Parathyroid adenoma (tissue), 2 donors: ENCODE data around the gene AUTS2.

Source experiments
- H2AFZ ChIP-seq: fragments of 300-600 bp; sonication (generic); one replicate; pipeline ENCODE4 v1.7.0; 2017; ENCODE audit warnings: antibody characterized with exemption, mild to moderate bottlenecking
- H3K27ac ChIP-seq: fragments of 300-600 bp; sonication (generic); one replicate; pipeline ENCODE4 v1.7.0; 2017
- H3K27me3 ChIP-seq: fragments of 300-600 bp; sonication (generic); one replicate; pipeline ENCODE4 v1.7.0; 2017; ENCODE audit warnings: low read length; ENCODE audit not compliant: control insufficient read depth, insufficient read depth
- H3K36me3 ChIP-seq: fragments of 300-600 bp; sonication (generic); one replicate; pipeline ENCODE4 v1.7.0; 2017; ENCODE audit warnings: low read length; ENCODE audit not compliant: control insufficient read depth, insufficient read depth
- H3K4me1 ChIP-seq: fragments of 300-600 bp; sonication (generic); one replicate; pipeline ENCODE4 v1.7.0; 2017; ENCODE audit warnings: control low read depth
- H3K4me2 ChIP-seq: fragments of 300-600 bp; sonication (generic); one replicate; pipeline ENCODE4 v1.7.0; 2017; ENCODE audit warnings: low read length
- H3K4me3 ChIP-seq: fragments of 300-600 bp; sonication (generic); one replicate; pipeline ENCODE4 v1.7.0; 2017; ENCODE audit warnings: low read depth, low read length
- H3K79me2 ChIP-seq: fragments of 300-600 bp; sonication (generic); one replicate; pipeline ENCODE4 v1.7.0; 2017; ENCODE audit warnings: control low read depth
- H3K9ac ChIP-seq: fragments of 300-600 bp; sonication (generic); one replicate; pipeline ENCODE4 v1.7.0; 2017; ENCODE audit warnings: mild to moderate bottlenecking
- H3K9me3 ChIP-seq: fragments of 300-600 bp; sonication (generic); one replicate; pipeline ENCODE4 v1.7.0; 2017; ENCODE audit warnings: low read length; ENCODE audit not compliant: control insufficient read depth
- CTCF ChIP-seq: fragments of 300-600 bp; sonication (generic); IDR thresholded peaks from one replicate; pipeline ENCODE4 v1.7.0; 2017; ENCODE audit warnings: antibody characterized with exemption, mild to moderate bottlenecking
- donor health status: primary hyperparathyroidism.

Gene AUTS2

GRCh38 chr7:70460562-70460961, 862.3 kb downstream of the AUTS2 start:
- no peaks in the 10 kb centered on the region for H3K36me3 ChIP-seq
- no peak overlapping the region for H3K9ac ChIP-seq
- no peaks in the 10 kb centered on the region for H3K4me1 ChIP-seq
- H3K27me3 ChIP-seq, result no peaks in the 10 kb centered on the region
- no peak overlapping the region for H3K4me3 ChIP-seq
- no peaks in the 10 kb centered on the region for H3K9me3 ChIP-seq
- no peak for TF ChIP-seq CTCF
- no peaks in the 10 kb centered on the region for H3K79me2 ChIP-seq
- H2AFZ ChIP-seq, result no peak overlapping the region
- no peak overlapping the region for H3K4me2 ChIP-seq
- no peak overlapping the region for H3K27ac ChIP-seq

DNA sequence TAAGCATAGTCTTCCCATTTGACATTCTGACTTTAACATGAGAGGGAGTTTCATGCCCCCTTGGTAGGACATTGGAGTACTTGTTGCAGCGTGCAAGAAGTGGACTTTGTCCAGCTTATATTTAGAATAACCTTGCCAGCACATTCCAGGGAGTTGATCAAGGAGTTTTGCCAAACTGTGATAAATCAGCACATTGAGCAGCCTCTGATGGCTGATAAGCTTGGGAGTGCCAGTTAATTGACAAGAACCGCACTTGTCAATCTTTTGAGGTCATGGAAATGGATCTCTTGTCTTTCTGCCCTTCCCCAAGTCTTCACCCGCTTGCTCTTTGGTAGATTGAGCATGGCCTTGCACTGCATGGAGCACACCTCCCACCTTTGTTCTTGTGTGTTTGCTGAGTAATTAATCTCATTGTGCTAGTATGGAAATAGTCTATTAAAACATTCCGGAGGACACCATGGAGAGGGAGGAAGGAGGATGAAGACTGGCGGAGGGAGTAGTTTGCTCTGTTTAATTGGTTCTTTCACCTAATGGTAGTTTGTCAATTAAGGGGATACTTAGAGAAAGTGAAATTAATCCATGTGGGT, 865.2 kb downstream of the AUTS2 start:
- Histone ChIP-seq H2AFZ (no peak overlapping the region), H3K36me3 (no peaks in the 10 kb centered on the region), H3K9me3 (no peaks in the 10 kb centered on the region), H3K4me2 (no peak overlapping the region), H3K9ac (no peak overlapping the region), H3K79me2 (no peaks in the 10 kb centered on the region), H3K27me3 (no peaks in the 10 kb centered on the region), H3K4me1 (no peaks in the 10 kb centered on the region), H3K27ac (no peak overlapping the region), H3K4me3 (no peak overlapping the region)
- no peak for TF ChIP-seq CTCF

GRCh38 chr7:70466725-70467364, 868.6 kb downstream of the AUTS2 start:
- no peak overlapping the region for H2AFZ ChIP-seq
- no peak overlapping the region for H3K9ac ChIP-seq
- TF ChIP-seq CTCF, result no peak
- H3K4me3 ChIP-seq, result no peak overlapping the region
- no peaks in the 10 kb centered on the region for H3K27me3 ChIP-seq
- no peaks in the 10 kb centered on the region for H3K9me3 ChIP-seq
- no peak overlapping the region for H3K4me2 ChIP-seq
- H3K79me2 ChIP-seq, result no peaks in the 10 kb centered on the region
- no peaks in the 10 kb centered on the region for H3K36me3 ChIP-seq
- no peak overlapping the region for H3K27ac ChIP-seq
- H3K4me1 ChIP-seq, result no peaks in the 10 kb centered on the region

DNA sequence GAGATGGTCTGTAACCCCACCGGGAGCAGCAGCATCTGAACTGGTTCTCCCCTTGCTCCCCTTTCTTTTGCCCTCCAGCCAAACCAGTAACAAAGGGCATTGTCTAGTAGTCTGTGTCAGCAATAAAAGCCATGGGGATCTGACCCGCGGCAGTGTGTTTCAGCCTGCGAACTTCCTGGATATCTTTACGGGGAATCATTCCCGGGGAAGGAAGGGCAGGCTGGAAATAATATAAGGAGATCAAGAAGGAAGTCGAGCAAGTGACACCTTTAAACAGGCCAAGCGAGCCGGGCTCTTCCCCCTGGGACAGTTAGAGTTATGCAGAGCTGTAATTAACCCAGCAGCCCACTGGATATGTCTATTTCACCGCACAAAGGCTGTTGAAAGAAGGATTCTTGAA, 872.5 kb downstream of the AUTS2 start:
- Histone ChIP-seq H3K36me3 (no peaks in the 10 kb centered on the region), H3K9me3 (no peaks in the 10 kb centered on the region)
- no peak for TF ChIP-seq CTCF

More for the DNA sequence above, 872.5 kb downstream of the AUTS2 start:
- Histone ChIP-seq H3K79me2 (no peaks in the 10 kb centered on the region), H3K9ac (no peak overlapping the region), H3K4me1 (no peaks in the 10 kb centered on the region), H3K4me2 (no peak overlapping the region), H3K27ac (no peak overlapping the region), H2AFZ (no peak overlapping the region), H3K27me3 (no peaks in the 10 kb centered on the region), H3K4me3 (no peak overlapping the region)
